Myometrial cell (primary cell): ENCODE measurements around the gene DPCD. TPM values are rescaled to one million over a fixed set of nuclear protein-coding genes. Genes with fewer than 3 reads are reported as not detected.

Source experiments
- total RNA-seq: library from RNA; depleted of rRNA; stranded (reverse); fragments of >200 nt; gene quantifications from 2 replicates; pipeline ENCODE4 v1.2.3, GENCODE V29; 2015

The DPCD gene
- 85.2 and 98.0 TPM in 2 replicates for total RNA-seq

DNA sequence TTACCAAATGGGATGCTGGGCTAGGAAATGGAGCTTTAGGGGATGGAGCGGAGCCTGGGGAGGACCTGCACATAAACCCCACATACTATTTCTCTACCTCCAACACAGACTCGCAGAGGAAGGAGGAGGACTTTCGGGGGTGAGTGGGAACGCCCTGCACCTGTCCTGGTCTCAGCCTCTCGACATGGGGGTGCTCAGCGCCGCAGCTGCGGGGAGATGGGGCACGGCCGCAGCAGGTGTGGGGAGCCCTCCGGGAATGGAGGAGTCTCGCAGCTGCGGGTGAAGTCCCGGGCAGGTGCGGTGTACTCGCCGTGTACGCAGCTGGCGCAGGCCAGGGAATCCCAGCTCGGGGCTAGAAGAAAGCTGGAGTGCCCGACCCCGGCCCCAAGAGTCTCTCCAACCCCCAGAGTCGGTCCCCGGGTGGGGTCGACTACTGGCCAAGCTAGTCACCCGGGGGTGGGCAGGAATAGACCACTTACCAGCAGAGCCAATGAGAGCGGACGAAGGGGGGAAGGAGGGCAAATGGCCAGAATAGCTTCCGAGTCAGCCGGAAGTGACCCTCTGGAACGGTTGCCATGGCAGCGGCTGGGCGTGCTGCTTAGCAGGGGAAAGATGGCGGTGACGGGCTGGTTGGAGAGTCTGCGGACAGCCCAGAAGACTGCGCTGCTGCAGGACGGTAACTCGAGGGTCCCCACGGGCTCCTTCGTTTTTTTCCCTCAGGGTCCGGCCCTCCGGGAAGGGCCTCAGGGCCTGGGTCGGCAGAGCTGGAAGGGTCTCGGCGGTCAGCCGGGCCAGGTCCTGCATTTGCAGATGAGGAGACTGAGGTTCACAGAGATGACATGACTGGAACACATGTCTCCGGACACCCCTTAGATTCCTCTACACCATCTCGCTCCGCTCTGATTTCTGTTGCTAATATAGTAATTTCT, at the start of gene DPCD, which contains the start of gene POLL:
Gene DPCD (plus strand): TSS at position 597 of the 929 bp plus-strand sequence. CDS start 16 bp downstream, at position 613.
Gene POLL (minus strand): TSS at position 533 of the 929 bp plus-strand sequence. CDS start 897 bp downstream, outside the sequence.

Other genes with a start within 250 kb of the DPCD start
- gene BTRC, start 234.2 kb upstream of the DPCD start, total RNA-seq, result 8.6 and 9.0 TPM in 2 replicates
- gene POLL, start 64 bp upstream of the DPCD start, total RNA-seq, result 24.5 and 25.5 TPM in 2 replicates
- gene FBXW4, start 106.8 kb downstream of the DPCD start, total RNA-seq, result 13.8 and 15.8 TPM in 2 replicates
- not detected in 2 replicates for gene FGF8, start 187.8 kb downstream of the DPCD start, total RNA-seq
- gene NPM3, start 195.1 kb downstream of the DPCD start, total RNA-seq, result 159 and 178 TPM in 2 replicates
- 37.2 and 53.2 TPM in 2 replicates for gene OGA, start 230.1 kb downstream of the DPCD start, total RNA-seq